Panc1 (cell line): ENCODE results near the gene IGSF22. TPM values are rescaled to one million over a fixed set of nuclear protein-coding genes. Genes with fewer than 3 reads are reported as not detected.

ENCODE experiments used
- ATAC-seq: fragments of 200-7000 bp; cut with Tn5 transposase; 2 replicates; pipeline ENCODE4 v1.9.1; 2020; ENCODE audit warnings: mild to moderate bottlenecking, moderate library complexity
- BruUV-seq: library from RNA; stranded (reverse); fragments of 400-500 nt; replicated peaks from 2 replicates; lab custom pipeline; 2021; lab: Mats Ljungman, UMichigan
- CTCF ChIA-PET: fragments of 300-600 bp; sonication (Branson Sonifier 250); formaldehyde crosslinking; loops from one replicate; lab custom pipeline; 2022; ENCODE audit warnings: antibody characterized with exemption; lab: Charles Lee
- POLR2A ChIA-PET: fragments of 300-600 bp; sonication (Branson Sonifier 250); formaldehyde crosslinking; loops from one replicate; lab custom pipeline; 2022; ENCODE audit warnings: antibody characterized with exemption; lab: Charles Lee
- DNase-seq: peaks from one replicate; pipeline ENCODE4 v3.0.0-alpha.2; 2010; ENCODE audit warnings: low read depth, low spot score
- H3K27ac ChIP-seq: 2 replicates; pipeline ENCODE4 v1.5.1; 2011; ENCODE audit warnings: mild to moderate bottlenecking, low read length, inconsistent platforms
- H3K27me3 ChIP-seq: fragments of 200-500 bp; sonication (Bioruptor generic); 2 replicates; pipeline ENCODE4 v1.6.0; 2014; ENCODE audit warnings: low read length, inconsistent platforms; ENCODE audit not compliant: control insufficient read depth, insufficient read depth
- H3K36me3 ChIP-seq: fragments of 200-500 bp; sonication (Bioruptor generic); 2 replicates; pipeline ENCODE4 v1.5.1; 2014; ENCODE audit warnings: inconsistent platforms, mild to moderate bottlenecking, low read length, moderate library complexity; ENCODE audit not compliant: control insufficient read depth, insufficient read depth
- H3K4me1 ChIP-seq: 2 replicates; pipeline ENCODE4 v1.5.1; 2011; ENCODE audit warnings: inconsistent platforms, mild to moderate bottlenecking, low read length, moderate library complexity; ENCODE audit not compliant: control insufficient read depth, insufficient read depth
- H3K4me3 ChIP-seq, 2 experiments: 2 replicates each; pipeline ENCODE4 v1.5.1; 2011 to 2012; ENCODE audit warnings: low read depth in 2 of 2, low read length in 2 of 2, mild to moderate bottlenecking in 2 of 2, inconsistent platforms in 1 of 2, moderate library complexity in 1 of 2
- H3K9me3 ChIP-seq: fragments of 200-500 bp; sonication (Bioruptor generic); 2 replicates; pipeline ENCODE4 v1.5.1; 2014; ENCODE audit warnings: low read depth, mild to moderate bottlenecking, inconsistent platforms, low read length, moderate library complexity; ENCODE audit not compliant: control insufficient read depth, insufficient read depth
- CTCF ChIP-seq: fragments of 450-650 bp; IDR thresholded peaks from 2 replicates; pipeline ENCODE4 v1.5.1; 2017; ENCODE audit warnings: mild to moderate bottlenecking
- POLR2AphosphoS5 ChIP-seq: IDR thresholded peaks from 2 replicates; pipeline ENCODE4 v1.6.1; 2012; ENCODE audit warnings: mild to moderate bottlenecking, low read depth, low read length, moderate library complexity
- REST ChIP-seq, 2 experiments: IDR thresholded peaks; 2 replicates each; pipeline ENCODE4 v1.6.1; 2011 to 2012; ENCODE audit warnings: low read depth in 2 of 2, control low read depth in 1 of 2, low read length in 1 of 2, mild to moderate bottlenecking in 1 of 2, moderate library complexity in 1 of 2; ENCODE audit not compliant: insufficient read depth in 1 of 2
- SIN3A ChIP-seq: IDR thresholded peaks from 2 replicates; pipeline ENCODE4 v1.6.1; 2012; ENCODE audit warnings: low read depth, mild to moderate bottlenecking, low read length, moderate library complexity, borderline replicate concordance; ENCODE audit not compliant: insufficient read depth
- TCF7L2 ChIP-seq: IDR thresholded peaks from 2 replicates; pipeline ENCODE4 v1.6.1; 2011; ENCODE audit warnings: mild to moderate bottlenecking, low read depth, low read length, inconsistent platforms
- in situ Hi-C: cut with HindIII; loops from 2 replicates; pipeline ENCODE4 v1.10.0; 2016; ENCODE audit warnings: low sequenced_read_pairs, low pct_unique_long_range_greater_than_20kb
- intact Hi-C: fragments of 100-400 bp; cut with micrococcal nuclease; formaldehyde crosslinking; loops from one replicate; pipeline ENCODE4 v1.10.0; 2022; ENCODE audit not compliant: unreplicated experiment
- total RNA-seq: library from RNA; stranded (reverse); gene quantifications from one replicate; pipeline ENCODE4 v1.2.1, GENCODE V29; 2021; ENCODE audit not compliant: unreplicated experiment

IGSF22 gene
- total RNA-seq, 1 experiment from 2014 or later = not detected

GRCh38 chr11:18741783-18742182 is 15.8 kb upstream of the IGSF22 start:
- Histone ChIP-seq H3K4me3 (no peak overlapping the region), H3K27ac (no peak overlapping the region), H3K27me3 (no peaks in the 10 kb centered on the region; the same call in 1 of the 2 replicates), H3K4me1 (no peaks in the 10 kb centered on the region), H3K9me3 (no peaks in the 10 kb centered on the region), H3K36me3 (no peaks in the 10 kb centered on the region)
- CTCF ChIA-PET = interaction anchor here (0.7 kb wide), 1 partner anchor 14 kb away, joined by 3 read pairs; no protein-coding TSS in a partner anchor
- no peak for TF ChIP-seq REST (IDR thresholded peaks at IDR 0.05; ENCODE audit: insufficient read depth in 1 of 2, low read depth in 2 of 2, low read length in 1 of 2)
- no peak for TF ChIP-seq POLR2AphosphoS5
- no peak for TF ChIP-seq SIN3A
- TF ChIP-seq TCF7L2 = no peak
- no peak for TF ChIP-seq CTCF
- DNase-seq = no peak
- ATAC-seq = no peak
- in situ Hi-C loops (no loop called here), intact Hi-C loops (no loop called here)
- BruUV-seq = no TSS peak
- POLR2A ChIA-PET = interaction anchor here (0.5 kb wide), 1 partner anchor 211 kb away, joined by 4 read pairs; no protein-coding TSS in a partner anchor

- POLR2A ChIA-PET = no interaction called here
- Histone ChIP-seq H3K27me3 (no peaks in the 10 kb centered on the region; the same call in 1 of the 2 replicates), H3K27ac (no peak overlapping the region), H3K4me1 (no peaks in the 10 kb centered on the region), H3K36me3 (no peaks in the 10 kb centered on the region), H3K4me3 (no peak overlapping the region), H3K9me3 (no peaks in the 10 kb centered on the region)
- CTCF ChIA-PET = no interaction called here
- TF ChIP-seq POLR2AphosphoS5 = no peak
- TF ChIP-seq SIN3A = no peak
- no peak for TF ChIP-seq REST (IDR thresholded peaks at IDR 0.05; ENCODE audit: insufficient read depth in 1 of 2, low read depth in 2 of 2, low read length in 1 of 2)
- TF ChIP-seq TCF7L2 = no peak
- TF ChIP-seq CTCF = no peak
- BruUV-seq = no TSS peak
- ATAC-seq (no peak), DNase-seq (no peak)
- intact Hi-C loops (loop anchor here (10.0 kb wide), 1 partner anchor 195 kb away; no protein-coding TSS in a partner anchor), in situ Hi-C loops (no loop called here)
These were observed 13.7 kb upstream of the IGSF22 start for GRCh38 chr11:18739685-18740084.
